Measurements from ENCODE around the gene SYT11.

SYT11 gene

GRCh38 chr1:155932081-155932480 is 72.7 kb downstream of the SYT11 start (continued):
- TF ChIP-seq ZNF571 (tag by site-specific recombination; IDR thresholded peaks at IDR 0.05), result no peak

GRCh38 chr1:155932487-155932886 is 73.1 kb downstream of the SYT11 start:
- H3K4me3 ChIP-seq (ENCODE audit: low read depth, low read length), result peak overlapping the region; percentile 94; the same call in 1 of the 2 replicates
- no peaks in the 10 kb centered on the region for H3K9me3 ChIP-seq (ENCODE audit: control insufficient read depth, insufficient read depth, low read depth, low read length)
- ChIA-PET CTCF (interaction anchor here (0.6 to 1.6 kb wide), 9 partner anchors 10 to 723 kb away, joined by 3 to 7 read pairs (median 3); no protein-coding TSS in a partner anchor), POLR2A (interaction anchor here (0.5 to 3.4 kb wide), 6 partner anchors 8 to 44 kb away, joined by 4 to 21 read pairs (median 6); partner anchors contain the start of gene RXFP4)
- 0 out of 2 replicates have a peak, but pooled peaks have one; percentile 5 for TF ChIP-seq ZNF184 (tag by site-specific recombination; IDR thresholded peaks at IDR 0.05)
- TF ChIP-seq ZNF16 (tag by site-specific recombination; IDR thresholded peaks at IDR 0.05; ENCODE audit: low read depth), result no peak
- 0 out of 2 replicates have a peak, but pooled peaks have one; percentile 10 for TF ChIP-seq ZXDB (tag by site-specific recombination; IDR thresholded peaks at IDR 0.05)
- no peak for TF ChIP-seq ZNF600 (tag by site-specific recombination; IDR thresholded peaks at IDR 0.05)
- peaks cover 49 to 64% of the 10 kb centered on the region in 2 experiments for H3K36me3 ChIP-seq (ENCODE audit: control insufficient read depth in 2 of 2, insufficient read depth in 1 of 2, low read length in 2 of 2)
- no peak overlapping the region for H3K27ac ChIP-seq (ENCODE audit: extremely low read depth, low read depth, low read length)
- H3K4me1 ChIP-seq (ENCODE audit: control insufficient read depth, insufficient read depth, low read length), result no peaks in the 10 kb centered on the region; the same call in none of the 2 replicates

- peak overlapping the region; percentile 94 for H3K4me3 ChIP-seq (ENCODE audit: low read depth, low read length)
- ChIA-PET CTCF (interaction anchor here (1.3 to 2.0 kb wide), 4 partner anchors 17 to 196 kb away, joined by 3 to 9 read pairs (median 6); no protein-coding TSS in a partner anchor), POLR2A (interaction anchor here (0.7 to 3.4 kb wide), 10 partner anchors 11 to 245 kb away, joined by 3 to 28 read pairs (median 8); partner anchors contain the start of genes ARHGEF2 and YY1AP1)
- TF ChIP-seq ZNF121 (tag by site-specific recombination; IDR thresholded peaks at IDR 0.05) (no peak), ZNF610 (tag by site-specific recombination; IDR thresholded peaks at IDR 0.05; ENCODE audit: borderline replicate concordance) (0 out of 2 replicates have a peak, but pooled peaks have one; percentile 21), ZFP37 (tag by site-specific recombination; IDR thresholded peaks at IDR 0.05) (peak; percentile 64; the same call in 1 of the 2 replicates), PRDM10 (tag by site-specific recombination; IDR thresholded peaks at IDR 0.05) (0 out of 2 replicates have a peak, but pooled peaks have one; percentile 12), GLIS2 (tag by site-specific recombination; IDR thresholded peaks at IDR 0.05) (peak; percentile 48), ZNF449 (tag by site-specific recombination; IDR thresholded peaks at IDR 0.05) (0 out of 2 replicates have a peak, but pooled peaks have one; percentile 30), HIC1 (tag by site-specific recombination; IDR thresholded peaks at IDR 0.05) (no peak)
- H3K9me3 ChIP-seq (ENCODE audit: control insufficient read depth, insufficient read depth, low read depth, low read length), result no peaks in the 10 kb centered on the region
- H3K27ac ChIP-seq (ENCODE audit: extremely low read depth, low read depth, low read length), result peak overlapping the region; percentile 81
- H3K36me3 ChIP-seq (ENCODE audit: control insufficient read depth in 2 of 2, insufficient read depth in 1 of 2, low read length in 2 of 2), result peaks cover 38 to 52% of the 10 kb centered on the region in 2 experiments
- H3K4me1 ChIP-seq (ENCODE audit: control insufficient read depth, insufficient read depth, low read length), result no peaks in the 10 kb centered on the region; the same call in none of the 2 replicates
These were observed 74.3 kb downstream of the SYT11 start for GRCh38 chr1:155933591-155934096.

Measured in HEK293 (cell line).